ENCODE data around the gene IL15. TPM values are rescaled to one million over a fixed set of nuclear protein-coding genes. Genes with fewer than 3 reads are reported as not detected.

The IL15 gene
- polyA plus RNA-seq, 2 donors = 2.8 to 6.5 TPM

DNA sequence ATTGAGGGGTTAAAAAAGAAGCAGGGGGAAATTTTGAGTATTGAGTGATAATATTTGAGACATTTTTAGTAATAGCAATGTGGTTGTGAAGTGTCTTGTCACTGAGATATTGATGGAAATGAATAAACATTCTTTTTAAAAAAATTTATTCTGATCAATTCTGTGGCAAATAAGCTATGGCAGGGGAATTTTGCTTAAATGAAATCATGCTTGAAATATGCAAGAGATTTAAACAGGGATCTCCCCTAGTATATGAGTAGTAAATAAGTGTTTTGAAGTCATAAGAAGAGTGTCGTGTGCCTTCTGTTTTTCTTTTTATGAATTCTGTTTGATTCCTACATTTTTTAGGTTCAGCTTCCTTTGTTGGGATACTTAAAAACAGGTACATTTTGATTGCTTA, 23.2 kb downstream of the IL15 start:
- no peak overlapping the region for H3K27ac ChIP-seq (ENCODE audit: low read depth in 2 of 2, low read length in 1 of 2)
- H3K27me3 ChIP-seq (ENCODE audit: control insufficient read depth in 1 of 2, insufficient read depth in 2 of 2, low read length in 2 of 2) = no peaks in the 10 kb centered on the region
- no peaks in the 10 kb centered on the region for H3K36me3 ChIP-seq (ENCODE audit: control insufficient read depth in 2 of 2, insufficient read depth in 2 of 2, low read length in 1 of 2)
- WGBS, 2 donors = 79 to 80% methylated on average over 1 of the region's 1 CpG
- H3K4me3 ChIP-seq (ENCODE audit: low read depth in 1 of 2, low read length in 2 of 2) = no peak overlapping the region
- no peaks in the 10 kb centered on the region for H3K9me3 ChIP-seq (ENCODE audit: control insufficient read depth in 2 of 2, insufficient read depth in 1 of 2, low read depth in 1 of 2, low read length in 1 of 2)
- H3K4me1 ChIP-seq (ENCODE audit: control insufficient read depth in 2 of 2, insufficient read depth in 2 of 2, low read length in 1 of 2) = peaks cover 0 to 2% of the 10 kb centered on the region in 2 donors

DNA sequence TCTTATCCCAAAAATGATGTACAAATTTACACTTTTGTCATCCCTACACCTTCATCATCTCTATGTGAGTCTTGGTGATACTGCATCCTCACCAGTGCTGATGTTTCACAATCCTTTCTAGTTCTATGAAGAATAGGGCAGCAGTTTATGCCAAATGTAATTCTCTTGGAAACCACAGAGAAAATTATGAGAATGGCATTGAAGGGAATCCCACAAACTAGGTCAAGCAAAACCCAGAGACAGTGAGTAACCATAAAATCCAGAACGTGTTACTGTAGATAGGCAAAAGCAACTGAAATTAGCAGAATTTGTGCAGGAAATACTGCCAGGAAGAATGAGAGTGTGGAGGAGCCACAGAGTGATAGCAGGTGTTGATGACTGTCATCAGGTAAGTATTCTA, 24.5 kb downstream of the IL15 start:
- 67 to 79% methylated on average over 1 of the region's 1 CpG for WGBS, 2 donors
- H3K4me3 ChIP-seq (ENCODE audit: low read depth in 1 of 2, low read length in 2 of 2) = no peak overlapping the region
- H3K9me3 ChIP-seq (ENCODE audit: control insufficient read depth in 2 of 2, insufficient read depth in 1 of 2, low read depth in 1 of 2, low read length in 1 of 2) = no peaks in the 10 kb centered on the region
- H3K27me3 ChIP-seq (ENCODE audit: control insufficient read depth in 1 of 2, insufficient read depth in 2 of 2, low read length in 2 of 2) = no peaks in the 10 kb centered on the region
- H3K36me3 ChIP-seq (ENCODE audit: control insufficient read depth in 2 of 2, insufficient read depth in 2 of 2, low read length in 1 of 2) = no peaks in the 10 kb centered on the region
- no peak overlapping the region for H3K27ac ChIP-seq (ENCODE audit: low read depth in 2 of 2, low read length in 1 of 2)
- peaks cover 0 to 2% of the 10 kb centered on the region in 2 donors for H3K4me1 ChIP-seq (ENCODE audit: control insufficient read depth in 2 of 2, insufficient read depth in 2 of 2, low read length in 1 of 2)

GRCh38 chr4:141668200-141668910, 32.0 kb downstream of the IL15 start:
- no peak overlapping the region for H3K27ac ChIP-seq (ENCODE audit: low read depth in 2 of 2, low read length in 1 of 2)
- WGBS, 2 donors = 65 to 78% methylated on average over 3 of the region's 3 CpGs
- no peaks in the 10 kb centered on the region for H3K4me1 ChIP-seq (ENCODE audit: control insufficient read depth in 2 of 2, insufficient read depth in 2 of 2, low read length in 1 of 2)

DNA sequence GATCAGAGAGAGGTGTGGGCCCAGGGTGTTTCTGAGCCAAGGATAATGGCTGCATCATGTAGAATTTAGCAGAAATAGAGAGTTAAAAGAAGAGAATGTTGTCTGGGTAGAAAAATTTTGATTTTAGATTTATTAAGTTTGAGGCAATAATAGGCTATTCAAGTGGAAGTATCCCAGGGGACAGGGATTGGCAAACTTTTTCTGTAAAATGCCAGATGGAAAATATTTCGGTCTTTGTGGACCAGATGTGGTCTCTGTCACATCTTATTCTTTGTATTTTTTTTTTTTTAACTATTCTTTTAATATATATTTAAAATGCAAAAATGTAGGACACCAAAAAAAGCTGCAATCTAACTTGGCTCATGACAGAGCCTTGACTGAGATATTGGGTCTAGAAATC, 33.1 kb downstream of the IL15 start:
- WGBS, 2 donors = 79 to 86% methylated on average over 1 of the region's 1 CpG
- H3K27ac ChIP-seq (ENCODE audit: low read depth in 2 of 2, low read length in 1 of 2) = no peak overlapping the region
- H3K9me3 ChIP-seq (ENCODE audit: control insufficient read depth in 2 of 2, insufficient read depth in 1 of 2, low read depth in 1 of 2, low read length in 1 of 2) = no peaks in the 10 kb centered on the region
- H3K4me1 ChIP-seq (ENCODE audit: control insufficient read depth in 2 of 2, insufficient read depth in 2 of 2, low read length in 1 of 2) = no peaks in the 10 kb centered on the region
- H3K36me3 ChIP-seq (ENCODE audit: control insufficient read depth in 2 of 2, insufficient read depth in 2 of 2, low read length in 1 of 2) = no peaks in the 10 kb centered on the region
- H3K27me3 ChIP-seq (ENCODE audit: control insufficient read depth in 1 of 2, insufficient read depth in 2 of 2, low read length in 2 of 2) = no peaks in the 10 kb centered on the region
- H3K4me3 ChIP-seq (ENCODE audit: low read depth in 1 of 2, low read length in 2 of 2) = no peak overlapping the region

More at GRCh38 chr4:141668200-141668910, 32.0 kb downstream of the IL15 start:
- Histone ChIP-seq H3K27me3 (ENCODE audit: control insufficient read depth in 1 of 2, insufficient read depth in 2 of 2, low read length in 2 of 2) (no peaks in the 10 kb centered on the region), H3K36me3 (ENCODE audit: control insufficient read depth in 2 of 2, insufficient read depth in 2 of 2, low read length in 1 of 2) (no peaks in the 10 kb centered on the region), H3K9me3 (ENCODE audit: control insufficient read depth in 2 of 2, insufficient read depth in 1 of 2, low read depth in 1 of 2, low read length in 1 of 2) (no peaks in the 10 kb centered on the region), H3K4me3 (ENCODE audit: low read depth in 1 of 2, low read length in 2 of 2) (no peak overlapping the region)

GRCh38 chr4:141675384-141675783, 39.0 kb downstream of the IL15 start:
- no peaks in the 10 kb centered on the region for H3K36me3 ChIP-seq (ENCODE audit: control insufficient read depth in 2 of 2, insufficient read depth in 2 of 2, low read length in 1 of 2)
- no peaks in the 10 kb centered on the region for H3K4me1 ChIP-seq (ENCODE audit: control insufficient read depth in 2 of 2, insufficient read depth in 2 of 2, low read length in 1 of 2)
- H3K27me3 ChIP-seq (ENCODE audit: control insufficient read depth in 1 of 2, insufficient read depth in 2 of 2, low read length in 2 of 2) = no peaks in the 10 kb centered on the region
- 79 to 83% methylated on average over 2 of the region's 2 CpGs for WGBS, 2 donors
- H3K27ac ChIP-seq (ENCODE audit: low read depth in 2 of 2, low read length in 1 of 2) = no peak overlapping the region
- H3K9me3 ChIP-seq (ENCODE audit: control insufficient read depth in 2 of 2, insufficient read depth in 1 of 2, low read depth in 1 of 2, low read length in 1 of 2) = no peaks in the 10 kb centered on the region
- no peak overlapping the region for H3K4me3 ChIP-seq (ENCODE audit: low read depth in 1 of 2, low read length in 2 of 2)

- no peaks in the 10 kb centered on the region for H3K27me3 ChIP-seq (ENCODE audit: control insufficient read depth in 1 of 2, insufficient read depth in 2 of 2, low read length in 2 of 2)
- WGBS, 2 donors = 48 to 69% methylated on average over 3 of the region's 3 CpGs
- no peak overlapping the region for H3K4me3 ChIP-seq (ENCODE audit: low read depth in 1 of 2, low read length in 2 of 2)
- no peaks in the 10 kb centered on the region for H3K4me1 ChIP-seq (ENCODE audit: control insufficient read depth in 2 of 2, insufficient read depth in 2 of 2, low read length in 1 of 2)
- no peaks in the 10 kb centered on the region for H3K9me3 ChIP-seq (ENCODE audit: control insufficient read depth in 2 of 2, insufficient read depth in 1 of 2, low read depth in 1 of 2, low read length in 1 of 2)
- no peaks in the 10 kb centered on the region for H3K36me3 ChIP-seq (ENCODE audit: control insufficient read depth in 2 of 2, insufficient read depth in 2 of 2, low read length in 1 of 2)
- H3K27ac ChIP-seq (ENCODE audit: low read depth in 2 of 2, low read length in 1 of 2) = no peak overlapping the region
Observed at GRCh38 chr4:141676087-141676670, 39.8 kb downstream of the IL15 start.

- no peaks in the 10 kb centered on the region for H3K27me3 ChIP-seq (ENCODE audit: control insufficient read depth in 1 of 2, insufficient read depth in 2 of 2, low read length in 2 of 2)
- 72 to 89% methylated on average over 4 of the region's 4 CpGs for WGBS, 2 donors
- H3K4me3 ChIP-seq (ENCODE audit: low read depth in 1 of 2, low read length in 2 of 2) = no peak overlapping the region
- H3K27ac ChIP-seq (ENCODE audit: low read depth in 2 of 2, low read length in 1 of 2) = no peak overlapping the region
- H3K36me3 ChIP-seq (ENCODE audit: control insufficient read depth in 2 of 2, insufficient read depth in 2 of 2, low read length in 1 of 2) = no peaks in the 10 kb centered on the region
- H3K4me1 ChIP-seq (ENCODE audit: control insufficient read depth in 2 of 2, insufficient read depth in 2 of 2, low read length in 1 of 2) = no peaks in the 10 kb centered on the region
- H3K9me3 ChIP-seq (ENCODE audit: control insufficient read depth in 2 of 2, insufficient read depth in 1 of 2, low read depth in 1 of 2, low read length in 1 of 2) = no peaks in the 10 kb centered on the region
Observed at GRCh38 chr4:141680060-141680459, 43.7 kb downstream of the IL15 start.

DNA sequence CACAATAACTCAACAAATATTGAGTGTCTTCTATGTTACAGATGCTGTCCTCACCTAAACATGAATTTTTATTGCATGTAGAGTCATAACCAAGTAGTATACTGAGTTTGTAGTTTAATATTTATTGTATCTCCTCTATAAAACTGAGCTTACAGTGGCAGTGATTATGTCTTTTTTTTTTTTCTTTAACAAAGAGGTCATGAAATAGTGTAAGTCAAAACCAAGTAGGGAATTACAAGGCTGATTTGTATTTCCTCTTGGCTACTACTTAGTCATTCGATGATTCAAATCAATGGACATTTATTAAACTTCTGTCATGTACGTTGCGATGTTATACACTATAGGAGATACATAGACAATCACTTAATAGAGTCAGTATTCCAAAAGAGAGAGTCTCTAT, 48.4 kb downstream of the IL15 start:
- no peaks in the 10 kb centered on the region for H3K36me3 ChIP-seq (ENCODE audit: control insufficient read depth in 2 of 2, insufficient read depth in 2 of 2, low read length in 1 of 2)
- H3K4me1 ChIP-seq (ENCODE audit: control insufficient read depth in 2 of 2, insufficient read depth in 2 of 2, low read length in 1 of 2) = peaks cover 0 to 1% of the 10 kb centered on the region in 2 donors
- WGBS, 2 donors = 77 to 79% methylated on average over 3 of the region's 3 CpGs
- no peak overlapping the region for H3K27ac ChIP-seq (ENCODE audit: low read depth in 2 of 2, low read length in 1 of 2)
- no peak overlapping the region for H3K4me3 ChIP-seq (ENCODE audit: low read depth in 1 of 2, low read length in 2 of 2)
- no peaks in the 10 kb centered on the region for H3K27me3 ChIP-seq (ENCODE audit: control insufficient read depth in 1 of 2, insufficient read depth in 2 of 2, low read length in 2 of 2)
- no peaks in the 10 kb centered on the region for H3K9me3 ChIP-seq (ENCODE audit: control insufficient read depth in 2 of 2, insufficient read depth in 1 of 2, low read depth in 1 of 2, low read length in 1 of 2)

GRCh38 chr4:141686146-141686775, 49.9 kb downstream of the IL15 start:
- Histone ChIP-seq H3K4me3 (ENCODE audit: low read depth in 1 of 2, low read length in 2 of 2) (no peak overlapping the region), H3K27ac (ENCODE audit: low read depth in 2 of 2, low read length in 1 of 2) (no peak overlapping the region), H3K27me3 (ENCODE audit: control insufficient read depth in 1 of 2, insufficient read depth in 2 of 2, low read length in 2 of 2) (no peaks in the 10 kb centered on the region), H3K4me1 (ENCODE audit: control insufficient read depth in 2 of 2, insufficient read depth in 2 of 2, low read length in 1 of 2) (peaks cover 0 to 1% of the 10 kb centered on the region in 2 donors), H3K9me3 (ENCODE audit: control insufficient read depth in 2 of 2, insufficient read depth in 1 of 2, low read depth in 1 of 2, low read length in 1 of 2) (no peaks in the 10 kb centered on the region), H3K36me3 (ENCODE audit: control insufficient read depth in 2 of 2, insufficient read depth in 2 of 2, low read length in 1 of 2) (no peaks in the 10 kb centered on the region)
- 64 to 77% methylated on average over 8 of the region's 8 CpGs for WGBS, 2 donors
